Trophoblast cell (in vitro differentiated cells and primary cell): ENCODE measurements around the gene ABLIM2.

Experiments used
- DNase-seq, 2 donors: peaks; one replicate each; pipeline ENCODE4 v3.0.0-alpha.2; 2016
- H2AFZ ChIP-seq: 2 replicates; pipeline ENCODE4 v1.6.1; 2013; ENCODE audit warnings: low read length, moderate library complexity, mild to moderate bottlenecking; ENCODE audit not compliant: insufficient read depth, poor library complexity
- H2AK5ac ChIP-seq: 2 replicates; pipeline ENCODE4 v1.6.1; 2013; ENCODE audit warnings: mild to moderate bottlenecking, low read length
- H2BK120ac ChIP-seq: 2 replicates; pipeline ENCODE4 v1.6.1; 2013; ENCODE audit warnings: low read length, mild to moderate bottlenecking, moderate library complexity; ENCODE audit not compliant: insufficient read depth, poor library complexity
- H2BK12ac ChIP-seq: 2 replicates; pipeline ENCODE4 v1.6.1; 2013; ENCODE audit warnings: mild to moderate bottlenecking, low read length, moderate library complexity
- H2BK5ac ChIP-seq: 2 replicates; pipeline ENCODE4 v1.6.1; 2013; ENCODE audit warnings: low read length, low read depth, moderate library complexity, mild to moderate bottlenecking; ENCODE audit not compliant: poor library complexity
- H3K14ac ChIP-seq: 2 replicates; pipeline ENCODE4 v1.6.1; 2013; ENCODE audit warnings: mild to moderate bottlenecking, low read length
- H3K18ac ChIP-seq: 2 replicates; pipeline ENCODE4 v1.6.1; 2013; ENCODE audit warnings: mild to moderate bottlenecking, low read length
- H3K23ac ChIP-seq: 2 replicates; pipeline ENCODE4 v1.6.1; 2013; ENCODE audit warnings: low read length
- H3K27ac ChIP-seq: 2 replicates; pipeline ENCODE4 v1.5.1; 2013; ENCODE audit warnings: low read depth, mild to moderate bottlenecking, inconsistent platforms, low read length, moderate library complexity
- H3K27me3 ChIP-seq: 2 replicates; pipeline ENCODE4 v1.6.1; 2013; ENCODE audit warnings: inconsistent platforms, mild to moderate bottlenecking, low read length, moderate library complexity; ENCODE audit not compliant: insufficient read depth
- H3K36me3 ChIP-seq, 2 experiments: 1 replicate in 1 of 2; 2 replicates in 1 of 2; pipeline ENCODE4 v1.6.1; 2013; ENCODE audit warnings: low read length in 2 of 2, mild to moderate bottlenecking in 2 of 2, moderate library complexity in 1 of 2; ENCODE audit not compliant: insufficient read depth in 2 of 2, control insufficient read depth in 1 of 2
- H3K4ac ChIP-seq: 2 replicates; pipeline ENCODE4 v1.6.1; 2013; ENCODE audit warnings: low read depth, mild to moderate bottlenecking, low read length, moderate library complexity
- H3K4me1 ChIP-seq, 2 experiments: 1 replicate in 1 of 2; 2 replicates in 1 of 2; pipeline ENCODE4 v1.6.1; 2013; ENCODE audit warnings: low read length in 2 of 2, mild to moderate bottlenecking in 2 of 2, moderate library complexity in 1 of 2; ENCODE audit not compliant: insufficient read depth in 2 of 2, control insufficient read depth in 1 of 2
- H3K4me2 ChIP-seq: 2 replicates; pipeline ENCODE4 v1.6.1; 2013; ENCODE audit warnings: inconsistent platforms, mild to moderate bottlenecking, low read length, moderate library complexity
- H3K4me3 ChIP-seq: 2 replicates; pipeline ENCODE4 v1.5.1; 2013; ENCODE audit warnings: mild to moderate bottlenecking, low read depth, low read length, inconsistent platforms
- H3K79me1 ChIP-seq: one replicate; pipeline ENCODE4 v1.6.1; 2013; ENCODE audit warnings: low read length
- H3K79me2 ChIP-seq: 2 replicates; pipeline ENCODE4 v1.6.1; 2013; ENCODE audit warnings: low read length, mild to moderate bottlenecking; ENCODE audit not compliant: control insufficient read depth, insufficient read depth, poor library complexity
- H3K9ac ChIP-seq: 2 replicates; pipeline ENCODE4 v1.6.1; 2013; ENCODE audit warnings: mild to moderate bottlenecking, low read length
- H3K9me3 ChIP-seq: 2 replicates; pipeline ENCODE4 v1.6.1; 2013; ENCODE audit warnings: low read depth, mild to moderate bottlenecking, control low read depth, inconsistent platforms, low read length; ENCODE audit not compliant: insufficient read depth
- H4K12ac ChIP-seq: 2 replicates; pipeline ENCODE4 v1.6.1; 2013; ENCODE audit warnings: low read depth, mild to moderate bottlenecking, low read length, moderate library complexity
- H4K8ac ChIP-seq: 2 replicates; pipeline ENCODE4 v1.6.1; 2013; ENCODE audit warnings: low read depth, mild to moderate bottlenecking, low read length, moderate library complexity
- H4K91ac ChIP-seq: one replicate; pipeline ENCODE4 v1.6.1; 2013; ENCODE audit warnings: low read depth, mild to moderate bottlenecking, low read length, moderate library complexity
- WGBS: extraction: QIAGEN DNeasy Blood & Tissue Kit; methylation state at CpG from one replicate; pipeline ENCODE4 v1.1.7; 2013; ENCODE audit warnings: missing lambda C conversion rate; ENCODE audit not compliant: insufficient read length, insufficient coverage; ENCODE audit errors: extremely low coverage; 5-methylcytosine and 5-hydroxymethylcytosine counted together

The ABLIM2 gene

DNA sequence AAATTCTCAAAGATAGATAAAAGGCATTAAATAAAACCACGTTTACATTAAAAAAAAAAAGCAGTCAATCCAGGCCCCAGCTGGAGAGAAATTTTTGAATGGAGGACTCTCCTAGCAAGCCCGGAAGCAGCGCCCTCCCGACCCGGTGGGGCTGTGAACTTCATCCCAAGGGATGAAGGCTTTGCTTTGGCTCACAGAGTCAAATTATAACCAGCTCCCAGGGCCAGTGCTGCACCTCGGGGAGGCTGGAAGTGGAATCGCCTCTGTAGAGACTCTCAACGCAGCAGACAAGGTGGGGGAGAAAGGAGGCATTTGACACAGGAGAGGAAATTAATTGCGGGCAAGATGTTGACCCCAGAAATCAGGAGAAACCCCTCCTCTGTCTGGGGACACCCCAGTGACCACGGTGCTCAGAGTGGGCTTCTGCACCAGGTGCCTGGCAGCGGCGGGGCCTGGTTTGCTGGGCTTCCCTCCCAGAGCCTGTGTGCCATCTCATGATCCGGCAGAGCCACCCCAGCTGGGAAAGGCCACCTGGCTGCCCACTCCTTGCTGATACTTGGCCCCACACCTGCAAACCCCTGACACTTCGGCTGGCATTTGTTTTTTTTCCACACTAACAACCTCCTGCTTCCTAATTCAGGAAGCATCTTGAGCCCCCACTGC, 71.7 kb downstream of the ABLIM2 start:
- DNase-seq = no peak
- H3K27ac ChIP-seq = no peak overlapping the region
- WGBS = no CpG with 5 or more reads among the region's 14 CpGs
- no peak overlapping the region for H2BK12ac ChIP-seq
- no peaks in the 10 kb centered on the region for H3K79me1 ChIP-seq
- H3K9ac ChIP-seq = no peak overlapping the region
- H4K91ac ChIP-seq = no peak overlapping the region
- H3K14ac ChIP-seq = no peak overlapping the region
- no peaks in the 10 kb centered on the region for H3K4me1 ChIP-seq
- no peaks in the 10 kb centered on the region for H3K9me3 ChIP-seq
- no peak overlapping the region for H4K8ac ChIP-seq
- no peak overlapping the region for H2BK120ac ChIP-seq
- no peak overlapping the region for H4K12ac ChIP-seq
- H3K4ac ChIP-seq = no peak overlapping the region
- no peaks in the 10 kb centered on the region for H3K79me2 ChIP-seq
- no peaks in the 10 kb centered on the region for H3K36me3 ChIP-seq
- H2BK5ac ChIP-seq = no peak overlapping the region
- H3K27me3 ChIP-seq = no peaks in the 10 kb centered on the region
- H2AK5ac ChIP-seq = no peak overlapping the region
- H3K4me2 ChIP-seq = no peak overlapping the region
- no peak overlapping the region for H2AFZ ChIP-seq
- H3K4me3 ChIP-seq = no peak overlapping the region
- H3K23ac ChIP-seq = no peak overlapping the region
- no peak overlapping the region for H3K18ac ChIP-seq

DNA sequence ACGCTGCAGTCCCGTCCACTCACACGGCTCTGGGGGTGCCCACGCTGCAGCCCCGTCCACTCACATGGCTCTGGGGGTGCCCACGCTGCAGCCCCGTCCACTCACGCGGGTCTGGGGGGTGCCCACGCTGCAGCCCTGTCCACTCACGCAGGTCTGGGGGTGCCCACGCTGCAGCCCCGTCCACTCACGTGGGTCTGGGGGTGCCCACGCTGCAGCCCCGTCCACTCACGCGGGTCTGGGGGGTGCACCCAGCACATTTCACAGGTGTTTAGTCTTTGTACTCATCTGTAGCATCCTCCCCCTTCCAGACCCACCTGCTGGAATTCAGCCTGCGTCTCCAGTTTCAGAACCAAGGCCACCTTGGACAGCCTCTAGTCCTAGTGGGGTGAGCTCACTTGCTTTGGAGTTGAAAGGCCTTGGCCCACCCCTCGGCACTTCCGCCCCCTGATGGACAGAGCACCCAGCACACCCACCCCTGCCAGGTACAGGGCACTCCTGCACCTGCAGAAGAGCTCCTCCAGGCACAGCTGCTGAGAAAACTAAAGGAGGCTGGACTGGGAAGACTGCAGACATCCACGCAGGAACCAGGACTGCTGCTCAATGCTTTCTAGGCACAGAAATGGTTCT, 73.0 kb downstream of the ABLIM2 start:
- H3K9me3 ChIP-seq = peaks cover 1% of the 10 kb centered on the region
- H3K4me1 ChIP-seq = no peaks in the 10 kb centered on the region
- no peak overlapping the region for H4K8ac ChIP-seq
- no peak overlapping the region for H3K4ac ChIP-seq
- H3K14ac ChIP-seq = no peak overlapping the region
- H2BK5ac ChIP-seq = no peak overlapping the region
- H2BK12ac ChIP-seq = no peak overlapping the region
- H3K79me2 ChIP-seq = no peaks in the 10 kb centered on the region
- H3K9ac ChIP-seq = no peak overlapping the region
- H3K27me3 ChIP-seq = no peaks in the 10 kb centered on the region
- DNase-seq = no peak
- no peak overlapping the region for H2AFZ ChIP-seq
- WGBS = no CpG with 5 or more reads among the region's 22 CpGs
- H3K4me3 ChIP-seq = no peak overlapping the region
- no peak overlapping the region for H3K18ac ChIP-seq
- no peak overlapping the region for H2BK120ac ChIP-seq
- H3K79me1 ChIP-seq = no peaks in the 10 kb centered on the region
- no peak overlapping the region for H3K23ac ChIP-seq
- H2AK5ac ChIP-seq = no peak overlapping the region
- no peak overlapping the region for H4K12ac ChIP-seq
- H4K91ac ChIP-seq = no peak overlapping the region
- H3K36me3 ChIP-seq = no peaks in the 10 kb centered on the region
- H3K27ac ChIP-seq = no peak overlapping the region
- no peak overlapping the region for H3K4me2 ChIP-seq

DNA sequence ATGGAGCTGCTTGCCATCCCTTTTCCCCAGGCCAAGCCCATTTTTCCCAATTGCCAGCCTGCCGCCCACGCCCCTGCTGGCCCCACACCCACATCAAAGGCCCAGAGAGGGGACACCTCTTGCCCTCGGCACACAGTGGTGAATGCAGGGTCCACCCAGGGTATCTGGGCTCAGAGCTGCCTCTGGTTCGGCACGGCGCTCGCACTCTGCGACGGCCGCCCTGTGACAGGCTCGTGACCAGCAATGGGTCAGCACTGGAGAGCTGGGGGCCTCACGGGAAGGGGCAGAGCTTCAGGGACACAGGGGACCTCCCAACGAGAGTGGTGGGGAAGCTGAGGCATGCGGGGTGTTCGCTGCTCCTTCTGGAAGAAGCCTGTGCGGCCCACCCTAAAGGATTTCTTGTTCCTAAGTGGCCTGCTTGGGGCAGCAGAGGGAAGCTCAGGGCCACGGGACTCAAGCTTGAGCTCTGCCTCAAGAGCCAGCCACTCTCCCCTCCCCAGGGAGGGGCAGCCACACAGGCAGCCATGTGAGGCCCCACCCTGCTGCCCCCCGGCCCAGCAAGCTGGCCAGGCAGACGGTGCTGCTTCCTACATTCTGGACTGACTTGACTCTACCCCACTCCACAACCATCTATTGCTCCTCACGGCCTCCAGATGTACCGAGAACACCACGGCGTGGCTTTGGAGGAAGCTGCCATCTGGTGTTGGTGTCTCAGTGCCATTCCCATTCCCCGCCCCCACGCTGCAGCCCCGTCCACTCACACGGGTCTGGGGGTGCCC, 73.7 kb downstream of the ABLIM2 start:
- no peak overlapping the region for H2AFZ ChIP-seq
- H3K27me3 ChIP-seq = no peaks in the 10 kb centered on the region
- no peak overlapping the region for H3K4ac ChIP-seq
- no peak overlapping the region for H2BK12ac ChIP-seq
- no peak overlapping the region for H3K9ac ChIP-seq
- H3K79me2 ChIP-seq = no peaks in the 10 kb centered on the region
- H4K12ac ChIP-seq = no peak overlapping the region
- H3K79me1 ChIP-seq = no peaks in the 10 kb centered on the region
- H3K36me3 ChIP-seq = no peaks in the 10 kb centered on the region
- no peak overlapping the region for H4K91ac ChIP-seq
- no peak overlapping the region for H3K27ac ChIP-seq
- H3K14ac ChIP-seq = no peak overlapping the region
- H2AK5ac ChIP-seq = no peak overlapping the region
- H3K9me3 ChIP-seq = peaks cover 1% of the 10 kb centered on the region
- no peak overlapping the region for H3K4me2 ChIP-seq
- no peak overlapping the region for H3K4me3 ChIP-seq
- no peak overlapping the region for H2BK120ac ChIP-seq
- H3K23ac ChIP-seq = no peak overlapping the region
- no peak overlapping the region for H4K8ac ChIP-seq
- no peaks in the 10 kb centered on the region for H3K4me1 ChIP-seq
- DNase-seq = no peak
- H3K18ac ChIP-seq = no peak overlapping the region
- no CpG with 5 or more reads among the region's 27 CpGs for WGBS
- no peak overlapping the region for H2BK5ac ChIP-seq

DNA sequence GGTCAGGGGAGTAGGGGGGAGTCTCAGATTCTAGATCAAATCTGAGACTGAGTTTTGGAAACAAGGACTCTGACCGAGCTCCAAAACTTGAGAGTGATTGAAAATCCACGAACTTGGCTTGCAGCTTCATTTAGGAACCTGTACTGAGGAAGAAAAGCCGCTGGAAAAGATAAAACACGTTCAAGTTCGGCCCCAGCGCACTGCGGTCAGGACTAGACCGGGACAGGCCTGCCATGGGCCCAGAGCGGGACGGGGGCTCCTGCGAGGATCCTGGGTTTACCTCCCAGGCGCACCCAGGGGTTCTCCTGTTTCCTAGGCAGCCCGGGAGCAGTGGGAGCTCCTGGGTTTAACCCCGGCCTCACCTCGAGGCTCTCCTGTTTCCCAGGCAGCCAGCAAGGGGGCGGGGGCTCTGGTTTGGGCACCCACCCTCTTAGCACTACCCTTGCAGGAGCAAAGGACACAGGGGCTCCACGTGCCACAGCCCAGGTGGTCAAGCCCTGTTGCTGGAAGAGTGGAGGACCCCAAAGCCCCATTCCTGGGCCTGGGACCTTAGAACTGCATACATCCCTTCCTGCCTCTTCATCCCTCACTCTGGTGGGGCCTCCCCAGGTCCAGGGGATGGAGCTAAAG, 74.5 kb downstream of the ABLIM2 start:
- Histone ChIP-seq H2AK5ac (no peak overlapping the region), H3K79me2 (no peaks in the 10 kb centered on the region), H3K4me3 (no peak overlapping the region), H3K23ac (no peak overlapping the region), H2BK120ac (no peak overlapping the region), H3K27ac (no peak overlapping the region), H3K4me1 (no peaks in the 10 kb centered on the region), H3K14ac (no peak overlapping the region), H3K18ac (no peak overlapping the region), H3K9ac (no peak overlapping the region), H2AFZ (no peak overlapping the region), H3K4ac (no peak overlapping the region), H2BK12ac (no peak overlapping the region), H3K9me3 (peaks cover 1% of the 10 kb centered on the region), H3K4me2 (no peak overlapping the region), H3K27me3 (no peaks in the 10 kb centered on the region), H4K12ac (no peak overlapping the region), H2BK5ac (no peak overlapping the region), H3K79me1 (no peaks in the 10 kb centered on the region), H4K8ac (no peak overlapping the region), H4K91ac (no peak overlapping the region), H3K36me3 (no peaks in the 10 kb centered on the region)
- DNase-seq = no peak
- no CpG with 5 or more reads among the region's 17 CpGs for WGBS
